WTC11 (cell line): Measurements from ENCODE around the gene PI4KA.

Source experiments
- CREB1 ChIP-seq: sonication (generic); formaldehyde crosslinking; IDR thresholded peaks from 2 replicates; pipeline ENCODE4 v1.8.0; 2023; ENCODE audit warnings: mild to moderate bottlenecking, missing genetic modification reagents
- FOXK1 ChIP-seq: sonication (generic); formaldehyde crosslinking; IDR thresholded peaks from 2 replicates; pipeline ENCODE4 v1.8.0; 2022; ENCODE audit warnings: mild to moderate bottlenecking, moderate library complexity, missing genetic modification reagents
- HMGA2 ChIP-seq: fragments of 250-450 bp; sonication (Bioruptor Pico); IDR thresholded peaks from 2 replicates; pipeline ENCODE4 v1.4.0; 2021; ENCODE audit warnings: mild to moderate bottlenecking, moderate library complexity
- MXD4 ChIP-seq: fragments of 250-450 bp; sonication (Bioruptor Pico); IDR thresholded peaks from 2 replicates; pipeline ENCODE4 v1.8.0; 2021; ENCODE audit warnings: mild to moderate bottlenecking, moderate library complexity, borderline replicate concordance
- NR1H2 ChIP-seq: sonication (generic); formaldehyde crosslinking; IDR thresholded peaks from 2 replicates; pipeline ENCODE4 v1.9.0; 2021; ENCODE audit warnings: mild to moderate bottlenecking, moderate library complexity, missing genetic modification reagents
- ZNF121 ChIP-seq: sonication (generic); formaldehyde crosslinking; IDR thresholded peaks from 2 replicates; pipeline ENCODE4 v1.8.0; 2023; ENCODE audit warnings: missing genetic modification reagents
- ZNF138 ChIP-seq: sonication (generic); formaldehyde crosslinking; conservative IDR thresholded peaks from 2 replicates; pipeline ENCODE4 v1.8.1; 2022; ENCODE audit warnings: mild to moderate bottlenecking, moderate library complexity, missing genetic modification reagents
- TF ChIP-seq, protein P1 (sequence below): fragments of 200-600 bp; IDR thresholded peaks from 2 replicates; pipeline ENCODE4 v1.8.0; 2022; ENCODE audit warnings: antibody characterized with exemption
- TF ChIP-seq, protein P2 (sequence below): sonication (generic); formaldehyde crosslinking; IDR thresholded peaks from 2 replicates; pipeline ENCODE4 v1.8.1; 2022; ENCODE audit warnings: low read depth, missing genetic modification reagents, borderline replicate concordance
- TF ChIP-seq, protein P3 (sequence below): sonication (generic); formaldehyde crosslinking; IDR thresholded peaks from 2 replicates; pipeline ENCODE4 v1.8.1; 2023; ENCODE audit warnings: mild to moderate bottlenecking, missing genetic modification reagents, moderate library complexity

GRCh38 chr22:20825624-20826023, 33.0 kb downstream of the PI4KA start:
- TF ChIP-seq, protein P1, sequence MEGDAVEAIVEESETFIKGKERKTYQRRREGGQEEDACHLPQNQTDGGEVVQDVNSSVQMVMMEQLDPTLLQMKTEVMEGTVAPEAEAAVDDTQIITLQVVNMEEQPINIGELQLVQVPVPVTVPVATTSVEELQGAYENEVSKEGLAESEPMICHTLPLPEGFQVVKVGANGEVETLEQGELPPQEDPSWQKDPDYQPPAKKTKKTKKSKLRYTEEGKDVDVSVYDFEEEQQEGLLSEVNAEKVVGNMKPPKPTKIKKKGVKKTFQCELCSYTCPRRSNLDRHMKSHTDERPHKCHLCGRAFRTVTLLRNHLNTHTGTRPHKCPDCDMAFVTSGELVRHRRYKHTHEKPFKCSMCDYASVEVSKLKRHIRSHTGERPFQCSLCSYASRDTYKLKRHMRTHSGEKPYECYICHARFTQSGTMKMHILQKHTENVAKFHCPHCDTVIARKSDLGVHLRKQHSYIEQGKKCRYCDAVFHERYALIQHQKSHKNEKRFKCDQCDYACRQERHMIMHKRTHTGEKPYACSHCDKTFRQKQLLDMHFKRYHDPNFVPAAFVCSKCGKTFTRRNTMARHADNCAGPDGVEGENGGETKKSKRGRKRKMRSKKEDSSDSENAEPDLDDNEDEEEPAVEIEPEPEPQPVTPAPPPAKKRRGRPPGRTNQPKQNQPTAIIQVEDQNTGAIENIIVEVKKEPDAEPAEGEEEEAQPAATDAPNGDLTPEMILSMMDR, result no peak
- no peak for TF ChIP-seq MXD4
- TF ChIP-seq ZNF138 (CRISPR knock-in tag), result no peak
- TF ChIP-seq FOXK1, result no peak
- TF ChIP-seq, protein P2, sequence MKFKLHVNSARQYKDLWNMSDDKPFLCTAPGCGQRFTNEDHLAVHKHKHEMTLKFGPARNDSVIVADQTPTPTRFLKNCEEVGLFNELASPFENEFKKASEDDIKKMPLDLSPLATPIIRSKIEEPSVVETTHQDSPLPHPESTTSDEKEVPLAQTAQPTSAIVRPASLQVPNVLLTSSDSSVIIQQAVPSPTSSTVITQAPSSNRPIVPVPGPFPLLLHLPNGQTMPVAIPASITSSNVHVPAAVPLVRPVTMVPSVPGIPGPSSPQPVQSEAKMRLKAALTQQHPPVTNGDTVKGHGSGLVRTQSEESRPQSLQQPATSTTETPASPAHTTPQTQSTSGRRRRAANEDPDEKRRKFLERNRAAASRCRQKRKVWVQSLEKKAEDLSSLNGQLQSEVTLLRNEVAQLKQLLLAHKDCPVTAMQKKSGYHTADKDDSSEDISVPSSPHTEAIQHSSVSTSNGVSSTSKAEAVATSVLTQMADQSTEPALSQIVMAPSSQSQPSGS (CRISPR knock-in tag), result no peak
- no peak for TF ChIP-seq NR1H2
- no peak for TF ChIP-seq ZNF121 (CRISPR knock-in tag)
- TF ChIP-seq HMGA2, result no peak
- no peak for TF ChIP-seq CREB1 (CRISPR knock-in tag)
- TF ChIP-seq, protein P3, sequence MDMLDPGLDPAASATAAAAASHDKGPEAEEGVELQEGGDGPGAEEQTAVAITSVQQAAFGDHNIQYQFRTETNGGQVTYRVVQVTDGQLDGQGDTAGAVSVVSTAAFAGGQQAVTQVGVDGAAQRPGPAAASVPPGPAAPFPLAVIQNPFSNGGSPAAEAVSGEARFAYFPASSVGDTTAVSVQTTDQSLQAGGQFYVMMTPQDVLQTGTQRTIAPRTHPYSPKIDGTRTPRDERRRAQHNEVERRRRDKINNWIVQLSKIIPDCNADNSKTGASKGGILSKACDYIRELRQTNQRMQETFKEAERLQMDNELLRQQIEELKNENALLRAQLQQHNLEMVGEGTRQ (CRISPR knock-in tag), result no peak
